K562 (cell line): ENCODE data around the gene RNU6-9. TPM values are rescaled to one million over a fixed set of nuclear protein-coding genes. Genes with fewer than 3 reads are reported as not detected.

Experiments
- CBX8 ChIP-seq: fragments of 200-600 bp; sonication (generic); IDR thresholded peaks from 2 replicates; pipeline ENCODE4 v1.6.1; 2012; ENCODE audit warnings: borderline replicate concordance, mixed run types, low read depth, mild to moderate bottlenecking, moderate library complexity, mixed read lengths, low read length, control low read depth, inconsistent platforms; ENCODE audit not compliant: poor library complexity, severe bottlenecking; ENCODE audit errors: extremely low read depth
- CREB3L1 ChIP-seq: fragments of 450-650 bp; IDR thresholded peaks from 2 replicates; pipeline ENCODE4 v1.6.1; 2014; ENCODE audit warnings: low read depth, mild to moderate bottlenecking, moderate library complexity, borderline replicate concordance
- DEAF1 ChIP-seq: fragments of 450-650 bp; formaldehyde crosslinking; IDR thresholded peaks from 2 replicates; pipeline ENCODE4 v1.4.0; 2020; ENCODE audit warnings: mild to moderate bottlenecking, moderate library complexity
- DPF2 ChIP-seq: fragments of 450-650 bp; IDR thresholded peaks from 2 replicates; pipeline ENCODE4 v1.6.1; 2016
- ELK1 ChIP-seq: sonication (generic); formaldehyde crosslinking; IDR thresholded peaks from 2 replicates; pipeline ENCODE4 v1.8.1; 2022; ENCODE audit warnings: missing genetic modification reagents
- EP400 ChIP-seq: fragments of 450-650 bp; IDR thresholded peaks from 2 replicates; pipeline ENCODE4 v1.6.1; 2017; ENCODE audit warnings: antibody characterized with exemption, mild to moderate bottlenecking, moderate library complexity
- HDAC6 ChIP-seq: IDR thresholded peaks from 2 replicates; pipeline ENCODE4 v1.6.1; 2012; ENCODE audit warnings: low read depth, mild to moderate bottlenecking, control low read depth, inconsistent platforms, low read length, moderate library complexity
- PHB ChIP-seq: fragments of 250-450 bp; sonication (Bioruptor Pico); IDR thresholded peaks from 2 replicates; pipeline ENCODE4 v1.5.0; 2021
- PRDM10 ChIP-seq: fragments of 450-650 bp; IDR thresholded peaks from 2 replicates; pipeline ENCODE4 v1.6.1; 2018; ENCODE audit not compliant: partially characterized antibody
- RBM22 ChIP-seq: fragments of 200-400 bp; formaldehyde crosslinking; IDR thresholded peaks from 2 replicates; pipeline ENCODE4 v1.6.1; 2018; ENCODE audit warnings: low read length, low read depth; ENCODE audit not compliant: poor library complexity, severe bottlenecking
- SFPQ ChIP-seq: fragments of 200-400 bp; formaldehyde crosslinking; IDR thresholded peaks from 2 replicates; pipeline ENCODE4 v1.6.1; 2017; ENCODE audit warnings: mild to moderate bottlenecking, low read depth, low read length, moderate library complexity
- SMC3 ChIP-seq: conservative IDR thresholded peaks from 2 replicates; pipeline ENCODE4 v1.6.1; 2011; ENCODE audit warnings: low read depth, low read length, improper control_type of control experiment; ENCODE audit not compliant: insufficient read depth
- SNAPC5 ChIP-seq: fragments of 250-450 bp; sonication (Bioruptor Pico); IDR thresholded peaks from 2 replicates; pipeline ENCODE4 v1.8.0; 2021; ENCODE audit warnings: moderate library complexity, mild to moderate bottlenecking, inconsistent platforms
- SP2 ChIP-seq: IDR thresholded peaks from 2 replicates; pipeline ENCODE4 v1.6.1; 2011; ENCODE audit warnings: mild to moderate bottlenecking, low read depth, low read length, moderate library complexity; ENCODE audit not compliant: poor library complexity, severe bottlenecking; ENCODE audit errors: extremely low read depth
- ZNF143 ChIP-seq: sonication (generic); formaldehyde crosslinking; IDR thresholded peaks from 2 replicates; pipeline ENCODE4 v1.9.0; 2022; ENCODE audit warnings: mild to moderate bottlenecking, missing genetic modification reagents
- ZNF444 ChIP-seq: fragments of 250-450 bp; sonication (Bioruptor Pico); IDR thresholded peaks from 2 replicates; pipeline ENCODE4 v1.4.0; 2020; ENCODE audit warnings: mild to moderate bottlenecking, moderate library complexity
- ZNF76 ChIP-seq: fragments of 250-450 bp; sonication (Bioruptor Pico); IDR thresholded peaks from 2 replicates; pipeline ENCODE4 v1.4.0; 2020; ENCODE audit warnings: mild to moderate bottlenecking, moderate library complexity, borderline replicate concordance
- polyA plus RNA-seq, 8 experiments: library from polyadenylated mRNA; depleted of rRNA in 4 of 8; stranded (reverse) in 5 of 8; unstranded in 3 of 8; fragments of >200 nt; fragmentation: Nextera tagmentation in 2 of 8; fragmentation: Illumina TruSeq in 1 of 8; extraction: Ambion mirVana in 2 of 8; extraction: Trizol in 1 of 8; gene quantifications; 2 replicates each; pipeline versions ENCODE4 v1.2.1 to v1.2.3, GENCODE V29; 2011 to 2014; ENCODE audit warnings: inconsistent platforms in 1 of 8, missing spikeins in 1 of 8
- total RNA-seq, 7 experiments: library from RNA; depleted of rRNA in 6 of 7; stranded (reverse); fragments of >200 nt in 6 of 7; fragmentation: Illumina TruSeq in 2 of 7; extraction: Trizol in 2 of 7; gene quantifications; 2 replicates each; pipeline versions ENCODE4 v1.2.1 to v1.2.3, GENCODE V29; 2011 to 2021; ENCODE audit warnings: low replicate concordance in 1 of 7

The RNU6-9 gene
- total and polyA plus RNA-seq, 9 of the 15 experiments (the other 6 are each of a cell fraction or from before 2014, with no cell fraction given), result not detected

GRCh38 chr19:925087-925525 lies 31.8 kb downstream of the RNU6-9 start (continued):
- TF ChIP-seq ZNF76 (CRISPR knock-in tag) (peak; percentile 81; the same call in 1 of the 2 replicates), EP400 (peak; percentile 82), SMC3 (no peak), SP2 (no peak), PHB (CRISPR knock-in tag) (no peak), HDAC6 (no peak), DEAF1 (CRISPR knock-in tag) (peak; percentile 22; the same call in 1 of the 2 replicates), CBX8 (no peak), ELK1 (CRISPR knock-in tag) (no peak), RBM22 (no peak), PRDM10 (peak; percentile 77), SFPQ (no peak), ZNF444 (CRISPR knock-in tag) (no peak), DPF2 (0 out of 2 replicates have a peak, but pooled peaks have one; percentile 16), SNAPC5 (CRISPR knock-in tag) (no peak), ZNF143 (CRISPR knock-in tag) (peak; percentile 50; the same call in 1 of the 2 replicates), CREB3L1 (peak; percentile 9; the same call in 1 of the 2 replicates)
